Inflammatory macrophage (primary cell): Measurements from ENCODE around the gene MIOX.

Source experiments
- DNase-seq, 2 donors: peaks; one replicate each; pipeline ENCODE4 v3.0.0-alpha.2; 2020 to 2022
- total RNA-seq, 18 experiments: gene quantifications; one replicate each; lab custom pipeline; 2026; ENCODE audit warnings: mixed read lengths in 6 of 18, inconsistent platforms in 2 of 18; lab: John Stamatoyannopoulos, UW

MIOX gene
- total RNA-seq: 0 to 0.04 (median 0) reads per million in 18 experiments

DNA sequence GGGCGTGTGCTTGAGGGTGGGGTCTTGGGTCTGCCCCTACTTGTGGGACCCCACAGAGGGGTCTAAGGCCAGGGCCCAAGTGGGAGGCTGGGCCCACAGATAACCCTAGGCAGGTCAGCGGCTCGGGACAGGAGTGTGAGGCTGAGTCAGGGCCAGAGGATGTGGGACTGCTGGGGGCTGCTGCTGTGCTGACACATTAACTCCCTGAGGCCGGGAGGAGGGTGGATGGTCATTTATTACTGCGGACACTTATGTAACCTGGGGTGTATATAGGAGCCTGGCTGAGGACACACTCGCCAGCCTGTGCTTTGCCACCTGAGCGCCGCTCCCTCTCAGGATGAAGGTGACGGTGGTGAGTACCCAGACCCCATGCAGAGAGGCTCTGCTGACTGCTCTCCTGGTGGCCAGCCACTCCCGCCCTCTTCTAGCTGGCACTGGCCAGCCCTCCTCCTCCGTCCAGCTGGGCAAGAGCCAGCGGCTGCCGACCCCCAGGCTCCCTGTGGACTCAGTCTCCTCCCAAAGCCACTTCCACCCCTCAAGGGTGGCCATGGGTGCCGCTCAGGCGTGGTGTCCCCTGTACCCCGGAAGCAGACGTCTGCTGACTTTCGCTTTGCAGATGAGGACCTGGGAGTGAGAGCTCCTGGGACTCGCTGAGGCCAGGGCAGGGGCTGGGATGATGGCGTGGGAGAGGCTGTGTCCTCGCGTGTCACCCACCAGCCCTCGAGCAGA, at the start of gene MIOX:
TSS of gene MIOX (plus strand) at position 299 of the 729 bp plus-strand sequence. CDS start at position 338, 39 bp downstream.
- DNase-seq: no peak

DNA sequence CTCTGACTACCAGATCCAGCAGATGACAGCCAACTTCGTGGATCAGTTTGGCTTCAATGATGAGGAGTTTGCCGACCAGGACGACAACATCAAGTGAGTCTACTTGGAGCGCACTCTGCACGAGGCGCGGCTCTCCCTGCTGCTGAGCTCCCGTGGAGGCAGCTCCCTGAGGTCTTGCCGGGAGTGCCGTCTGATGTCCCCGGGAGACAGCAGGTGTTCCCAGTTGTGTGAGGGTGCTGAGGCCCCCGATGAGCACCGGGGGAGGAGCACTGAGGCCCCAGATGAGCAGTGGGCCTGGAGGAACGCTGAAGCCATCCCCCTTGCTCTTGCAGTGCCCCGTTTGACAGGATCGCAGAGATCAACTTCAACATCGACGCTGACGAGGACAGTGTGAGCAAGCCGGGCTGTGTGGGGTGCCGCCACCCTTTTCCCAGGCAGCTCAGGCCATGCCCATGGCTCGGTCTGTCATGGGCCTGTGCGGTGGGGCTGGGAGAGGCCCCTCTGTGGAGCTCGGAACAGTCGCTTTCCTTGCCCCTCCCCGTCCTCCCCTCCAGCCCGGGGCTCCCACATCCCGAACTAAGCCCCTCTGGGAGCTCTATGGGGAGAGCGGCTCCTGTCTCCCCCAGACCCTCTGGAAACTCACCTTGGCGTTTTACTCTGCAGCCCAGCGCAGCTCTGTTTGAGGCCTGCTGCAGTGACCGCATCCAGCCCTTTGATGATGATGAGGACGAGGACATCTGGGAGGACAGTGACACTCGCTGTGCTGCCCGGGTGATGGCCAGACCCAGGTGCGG, 49.0 kb upstream of the MIOX start:
- no peak for DNase-seq

GRCh38 chr22:50438305-50439275, 48.1 kb upstream of the MIOX start:
- no peak for DNase-seq

- no peak for DNase-seq
Observed at GRCh38 chr22:50439314-50439870, 47.3 kb upstream of the MIOX start.

DNA sequence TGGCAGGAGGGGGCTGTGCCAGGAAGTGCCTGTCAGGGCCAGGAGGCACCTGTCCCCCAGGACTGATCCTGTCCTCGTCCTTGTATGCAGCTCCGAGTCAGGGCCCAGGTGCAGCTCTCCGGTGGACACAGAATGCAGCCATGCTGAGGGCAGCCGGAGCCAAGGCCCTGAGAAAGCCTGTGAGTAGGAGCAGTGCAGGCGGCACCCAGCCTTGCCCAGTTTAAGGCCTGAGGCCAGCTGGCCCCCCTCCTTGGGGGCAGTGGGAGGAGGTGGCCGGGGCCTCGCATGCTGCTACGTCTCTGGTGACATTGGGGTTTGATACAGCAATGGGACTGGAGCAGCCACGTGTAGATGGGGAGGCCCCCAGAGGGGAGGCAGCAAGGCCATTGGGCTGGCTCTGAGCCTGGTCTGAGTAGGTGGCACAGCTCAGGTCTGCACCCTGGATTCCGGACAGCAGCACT, 46.8 kb upstream of the MIOX start:
- no peak for DNase-seq

DNA sequence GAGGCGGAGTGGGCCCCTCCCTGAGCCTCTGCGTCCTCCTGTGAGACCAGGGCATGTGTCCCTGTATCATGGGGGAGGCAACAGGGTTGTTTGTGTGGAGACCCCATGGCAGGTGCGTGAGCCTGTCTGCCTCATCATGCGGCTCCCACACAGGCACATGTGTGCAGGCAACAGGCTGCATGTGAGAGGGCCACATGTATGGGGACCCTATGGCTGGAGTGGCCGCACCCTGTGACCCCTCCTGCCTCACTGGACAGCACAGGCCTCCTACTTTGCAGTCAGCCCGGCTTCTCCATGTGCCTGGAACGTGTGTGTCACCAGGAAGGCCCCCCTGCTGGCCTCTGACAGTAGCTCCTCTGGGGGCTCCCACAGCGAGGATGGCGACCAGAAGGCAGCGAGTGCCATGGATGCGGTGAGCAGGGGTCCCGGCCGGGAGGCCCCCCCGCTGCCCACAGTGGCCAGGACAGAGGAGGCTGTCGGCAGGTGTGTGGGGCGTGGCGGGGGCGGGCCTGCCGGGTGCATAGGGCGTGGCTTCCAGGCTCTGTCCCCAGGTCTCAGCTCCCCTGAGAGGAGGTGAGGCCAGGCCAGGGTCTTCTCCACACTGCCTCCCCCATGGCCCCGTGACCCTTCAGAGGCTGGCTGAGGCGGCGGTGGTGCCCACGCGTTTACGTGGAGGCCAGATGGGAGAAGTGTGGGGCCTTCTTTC, 46.0 kb upstream of the MIOX start:
- DNase-seq: no peak

GRCh38 chr22:50441428-50441993, 45.1 kb upstream of the MIOX start:
- DNase-seq: no peak

DNA sequence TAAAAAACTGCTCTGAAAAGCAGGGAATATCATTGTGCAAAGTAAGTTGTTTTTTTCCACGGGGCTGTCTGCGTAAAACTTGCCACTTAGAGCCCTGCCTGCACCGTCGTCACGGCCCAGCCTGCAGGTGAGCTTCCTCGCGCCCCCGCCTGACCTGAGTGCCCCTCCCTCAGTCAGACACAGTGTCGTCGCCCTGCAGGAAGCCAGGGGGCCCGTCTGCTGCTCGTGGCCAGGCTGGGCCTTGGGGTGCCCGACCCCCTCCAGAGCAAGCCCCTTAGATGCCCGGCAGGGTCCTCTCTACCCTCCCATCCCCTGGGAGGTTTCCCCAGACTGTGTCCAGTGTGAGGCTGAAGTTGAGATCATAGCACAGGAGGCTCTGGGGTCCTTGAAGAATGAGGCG, 43.5 kb upstream of the MIOX start:
- DNase-seq: no peak

DNA sequence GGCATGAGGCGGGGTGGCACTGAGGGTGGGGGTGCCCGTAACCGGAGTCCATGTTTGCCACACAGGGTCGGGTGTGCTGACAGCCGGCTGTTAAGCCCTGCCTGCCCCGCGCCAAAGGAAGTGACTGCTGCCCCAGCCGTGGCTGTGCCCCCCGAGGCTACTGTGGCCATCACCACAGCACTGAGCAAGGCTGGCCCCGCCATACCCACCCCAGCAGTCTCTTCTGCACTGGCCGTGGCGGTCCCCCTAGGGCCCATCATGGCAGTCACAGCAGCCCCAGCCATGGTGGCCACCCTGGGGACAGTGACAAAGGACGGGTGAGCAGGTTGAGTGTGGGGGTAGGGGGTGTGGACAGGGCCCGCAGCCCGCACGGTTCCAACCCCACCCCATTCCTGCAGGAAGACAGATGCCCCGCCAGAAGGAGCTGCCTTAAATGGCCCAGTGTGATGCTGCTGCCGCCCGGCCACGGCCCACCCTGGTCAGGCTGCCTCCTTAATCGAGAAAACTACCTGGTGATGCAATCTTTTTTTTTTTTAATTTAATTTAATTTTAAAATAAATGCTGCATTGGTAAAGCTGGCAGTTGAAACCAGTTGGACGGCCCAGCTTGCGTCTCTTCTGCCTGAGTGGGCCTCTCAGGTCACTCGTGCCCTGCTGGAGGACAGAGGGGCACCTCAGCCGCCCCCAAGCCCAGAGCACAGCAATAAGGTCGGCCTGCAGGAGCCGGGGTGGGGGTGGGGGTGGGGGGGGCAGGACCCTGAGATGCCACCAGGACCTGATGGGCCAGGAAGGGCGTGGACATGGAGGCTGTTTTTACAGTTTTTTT, 42.6 kb upstream of the MIOX start:
- no peak for DNase-seq

GRCh38 chr22:50444663-50445062, 42.0 kb upstream of the MIOX start:
- DNase-seq: no peak

DNA sequence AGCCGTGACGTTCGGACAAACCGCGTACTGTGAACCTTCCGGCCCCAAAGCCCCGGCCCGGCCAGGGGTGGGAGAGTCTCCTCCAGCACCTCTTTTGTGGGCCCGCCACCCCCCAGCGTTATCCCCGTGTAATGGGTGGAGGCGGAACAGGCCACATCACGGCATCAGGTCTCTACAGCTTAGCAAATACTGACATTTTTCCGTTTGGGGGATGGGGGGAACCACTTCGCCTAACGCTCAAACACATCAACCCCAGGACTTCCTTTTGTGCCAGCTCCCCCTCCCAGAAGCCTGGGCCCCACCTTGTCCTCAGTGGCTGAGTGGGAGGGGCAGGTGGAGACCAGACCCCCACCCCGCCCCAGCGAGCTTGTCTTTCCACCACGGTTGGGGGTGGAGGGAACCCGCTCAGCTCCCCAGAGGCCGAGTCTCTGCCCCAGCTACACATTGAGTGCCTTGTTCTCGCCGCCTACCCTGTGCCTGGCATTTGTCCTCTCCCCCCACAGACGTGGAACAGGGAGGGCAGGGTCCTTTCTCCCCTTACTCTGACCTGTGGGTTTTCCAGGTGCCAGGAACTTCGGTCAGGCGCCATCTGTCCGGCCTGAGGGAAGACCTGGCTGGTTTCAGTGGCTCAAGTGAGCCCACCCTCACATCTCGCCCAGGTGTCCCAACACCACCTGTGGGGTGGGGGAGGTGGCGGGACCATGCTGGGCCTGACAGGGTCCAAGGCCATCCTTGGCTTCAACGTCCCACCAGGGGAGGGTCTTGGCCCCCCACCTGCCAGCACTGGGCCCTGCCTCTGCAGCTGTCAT, 41.4 kb upstream of the MIOX start:
- DNase-seq: no peak

DNA sequence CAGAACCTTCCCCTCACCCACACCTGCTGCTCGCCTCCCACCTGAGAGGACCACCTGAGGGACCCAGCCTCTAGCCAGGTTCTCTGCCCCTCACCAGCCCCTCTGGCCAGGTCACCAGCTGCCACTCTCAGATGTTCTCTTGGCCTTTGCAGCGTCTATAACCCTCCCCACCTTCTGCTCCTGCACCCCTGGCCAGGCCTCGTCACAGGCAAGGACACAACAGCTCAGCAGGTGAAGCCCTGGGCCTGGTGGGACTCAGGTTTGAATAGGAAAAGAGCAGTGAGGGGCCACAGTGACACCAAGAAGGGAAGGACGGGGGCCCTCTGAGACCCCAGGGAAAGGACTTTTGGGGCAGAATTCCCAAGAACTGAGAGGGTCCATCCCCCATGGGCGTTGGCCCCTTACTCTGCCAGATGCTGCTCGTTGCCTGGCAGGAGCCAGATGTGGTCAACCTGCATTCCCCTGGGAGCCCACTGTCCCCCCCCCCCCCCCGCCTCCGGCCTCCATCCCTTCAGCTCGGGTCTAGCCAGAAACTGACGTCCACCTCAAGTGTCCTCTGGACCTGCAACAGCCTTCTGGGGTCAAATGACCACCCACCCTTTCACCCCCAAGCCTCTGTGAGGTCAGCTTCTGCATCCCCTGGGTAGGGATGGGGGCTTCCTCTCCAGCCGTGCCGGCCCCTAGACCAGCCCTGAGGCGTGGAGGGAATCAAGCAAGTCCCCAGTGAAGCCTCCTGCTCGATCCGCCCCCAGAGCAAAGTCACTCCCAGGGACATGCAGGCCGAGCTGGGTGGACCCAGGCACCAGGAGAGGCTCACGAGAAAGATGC, 40.6 kb upstream of the MIOX start:
- DNase-seq: no peak

DNA sequence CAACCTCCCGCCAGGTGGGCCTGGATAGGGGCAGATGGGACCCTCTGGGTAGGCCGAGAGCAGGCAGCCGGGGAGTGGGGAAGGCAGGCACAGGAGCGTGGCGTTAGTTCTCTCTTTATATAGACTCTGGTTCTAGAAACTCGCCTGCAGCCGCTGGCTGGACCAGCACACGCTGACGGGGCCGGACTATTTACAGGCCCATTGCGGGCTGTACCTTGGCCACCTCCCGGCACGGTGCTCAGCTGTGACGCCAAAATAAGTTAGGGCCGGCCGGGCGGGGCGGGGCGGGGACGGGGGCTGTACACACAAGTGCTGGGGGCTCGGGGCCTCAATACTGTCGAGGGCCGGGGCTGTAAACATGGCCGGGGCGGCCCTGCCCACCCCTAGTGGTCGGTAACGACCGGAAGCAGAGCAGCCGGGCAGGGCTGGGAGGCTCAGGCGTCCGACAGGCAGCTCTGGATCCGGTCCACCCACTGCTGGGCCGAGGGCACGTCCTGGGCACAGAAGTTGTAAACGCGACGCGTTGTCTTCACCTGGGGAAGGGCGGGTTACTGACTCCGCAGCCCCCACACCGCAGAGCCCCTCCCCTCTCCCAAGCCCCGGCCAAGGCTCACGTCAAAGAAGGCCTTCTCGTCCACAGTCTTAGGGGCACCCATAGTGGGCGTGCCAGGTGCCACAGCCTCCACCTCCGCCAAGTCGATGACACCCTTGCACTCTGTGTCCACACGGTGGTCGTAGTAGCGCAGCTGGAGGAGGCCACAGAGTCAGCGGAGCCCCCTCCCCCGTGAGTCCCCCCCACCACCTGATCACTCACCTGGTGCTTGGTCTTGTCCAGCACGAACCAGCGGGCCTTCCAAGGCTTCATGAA, 39.7 kb upstream of the MIOX start:
- DNase-seq: no peak

DNA sequence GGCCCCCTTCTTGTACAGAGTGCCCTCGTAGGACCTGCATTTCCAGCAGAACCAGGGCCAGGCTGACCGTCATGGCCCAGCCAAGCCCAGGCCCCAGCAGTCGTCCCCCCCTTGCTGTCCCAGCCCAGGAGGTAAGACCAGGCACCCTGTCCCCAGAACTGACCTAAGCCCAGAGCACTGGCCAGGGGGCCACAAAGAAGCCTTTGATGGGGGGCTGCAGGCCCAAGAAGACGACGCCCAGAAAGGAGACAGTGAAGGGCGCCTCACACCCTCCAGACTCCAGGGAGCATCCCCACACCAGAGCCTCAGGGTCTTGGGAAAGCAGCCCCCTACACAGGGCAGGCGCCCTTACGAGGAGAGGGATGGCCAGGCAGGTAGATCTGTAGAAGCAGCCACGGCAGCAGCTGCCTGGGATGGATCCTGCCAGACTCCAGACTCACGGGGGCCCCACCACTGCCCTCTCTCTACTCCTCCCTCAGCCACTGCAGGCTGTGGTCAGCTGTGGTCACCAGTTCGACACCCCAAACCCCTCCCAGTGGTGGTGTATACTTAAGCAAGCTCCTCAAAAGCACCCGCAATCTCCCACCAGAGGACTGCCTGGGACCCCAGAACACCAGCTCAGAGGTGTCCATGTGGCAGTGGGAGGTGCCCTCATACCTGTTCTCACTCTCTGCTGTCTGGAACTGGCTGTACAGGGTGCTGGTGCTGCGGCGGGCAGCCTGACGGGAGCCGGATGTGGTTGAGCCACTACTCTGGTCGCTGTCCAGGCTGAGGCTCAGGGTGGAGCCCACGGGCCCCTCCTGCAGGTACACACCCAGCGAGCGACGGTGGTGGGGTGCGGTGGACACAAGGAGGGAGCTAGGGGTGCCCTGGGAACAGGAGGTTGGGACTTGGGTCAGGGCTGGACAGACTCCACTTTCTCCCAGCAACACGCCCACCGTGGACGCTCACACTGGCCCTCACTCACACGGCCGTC, 38.8 kb upstream of the MIOX start:
- DNase-seq: no peak

- DNase-seq: peak; percentile 31 to 52
Observed at GRCh38 chr22:50452649-50453048, 34.0 kb upstream of the MIOX start.

DNA sequence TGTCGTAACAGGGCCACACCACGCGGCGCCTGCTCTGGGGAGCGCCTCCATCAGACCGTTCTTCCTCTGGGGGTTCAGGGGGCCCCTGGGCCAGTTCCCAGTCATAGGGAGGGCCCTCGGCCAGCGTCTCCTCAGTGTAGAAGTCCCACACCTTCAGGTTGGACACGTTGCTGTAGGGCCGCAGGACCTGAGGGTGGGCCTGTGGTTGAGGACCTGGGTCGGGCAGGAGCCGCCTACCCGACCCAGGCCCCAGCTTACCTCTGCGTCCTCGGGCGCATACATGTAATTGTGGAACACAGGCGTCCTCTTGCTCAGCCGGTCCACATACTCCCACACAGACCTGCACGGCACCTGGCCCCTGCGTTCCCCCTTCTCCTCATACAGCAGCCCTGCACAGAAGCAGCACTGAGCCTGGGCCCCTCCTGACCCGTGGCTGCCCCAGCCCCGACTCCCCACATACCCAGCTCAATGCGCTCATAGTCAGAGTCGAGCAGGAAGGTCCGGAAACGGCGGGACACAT, 32.0 kb upstream of the MIOX start:
- DNase-seq: no peak
